ENCODE data around the gene ID4. TPM values are rescaled to one million over a fixed set of nuclear protein-coding genes. Genes with fewer than 3 reads are reported as not detected.
"Not testable (repeated sequence)": the region's sequence is repeated elsewhere in the genome, so short reads cannot be mapped to it uniquely, and the experiment has no call there.

Gene ID4
- total RNA-seq, 1 donor from 2014 or later = 6.3 TPM

DNA sequence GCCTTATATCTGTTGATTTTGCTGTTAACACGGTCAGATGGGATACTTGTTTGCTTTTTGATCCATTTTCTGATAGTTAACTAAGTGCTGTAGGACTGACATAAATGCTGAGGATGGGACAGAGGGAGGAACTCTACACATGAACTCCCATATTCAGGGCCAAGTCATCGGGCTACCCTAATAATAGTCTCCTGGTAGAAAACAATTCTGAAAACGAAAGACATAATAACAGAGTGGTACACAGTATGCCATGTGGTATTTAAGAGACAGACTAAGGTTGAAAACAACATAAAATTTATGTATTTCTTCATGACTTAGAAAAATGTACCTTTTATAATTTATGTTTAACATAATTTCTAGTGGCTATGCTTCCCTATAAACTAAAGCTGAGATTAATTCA lies 12.0 kb downstream of the ID4 start:
- Mint-ChIP-seq H3K9me3 (ENCODE audit: unreplicated experiment) (no peaks in the 10 kb centered on the region), H3K4me3 (ENCODE audit: unreplicated experiment) (no peak overlapping the region), H3K27ac (ENCODE audit: unreplicated experiment) (no peak overlapping the region), H3K4me1 (ENCODE audit: low read depth, unreplicated experiment) (no peaks in the 10 kb centered on the region), H3K36me3 (ENCODE audit: unreplicated experiment) (no peaks in the 10 kb centered on the region), H3K27me3 (ENCODE audit: unreplicated experiment) (peaks cover 2% of the 10 kb centered on the region)
- no peak for DNase-seq
- TF ChIP-seq, protein P1, sequence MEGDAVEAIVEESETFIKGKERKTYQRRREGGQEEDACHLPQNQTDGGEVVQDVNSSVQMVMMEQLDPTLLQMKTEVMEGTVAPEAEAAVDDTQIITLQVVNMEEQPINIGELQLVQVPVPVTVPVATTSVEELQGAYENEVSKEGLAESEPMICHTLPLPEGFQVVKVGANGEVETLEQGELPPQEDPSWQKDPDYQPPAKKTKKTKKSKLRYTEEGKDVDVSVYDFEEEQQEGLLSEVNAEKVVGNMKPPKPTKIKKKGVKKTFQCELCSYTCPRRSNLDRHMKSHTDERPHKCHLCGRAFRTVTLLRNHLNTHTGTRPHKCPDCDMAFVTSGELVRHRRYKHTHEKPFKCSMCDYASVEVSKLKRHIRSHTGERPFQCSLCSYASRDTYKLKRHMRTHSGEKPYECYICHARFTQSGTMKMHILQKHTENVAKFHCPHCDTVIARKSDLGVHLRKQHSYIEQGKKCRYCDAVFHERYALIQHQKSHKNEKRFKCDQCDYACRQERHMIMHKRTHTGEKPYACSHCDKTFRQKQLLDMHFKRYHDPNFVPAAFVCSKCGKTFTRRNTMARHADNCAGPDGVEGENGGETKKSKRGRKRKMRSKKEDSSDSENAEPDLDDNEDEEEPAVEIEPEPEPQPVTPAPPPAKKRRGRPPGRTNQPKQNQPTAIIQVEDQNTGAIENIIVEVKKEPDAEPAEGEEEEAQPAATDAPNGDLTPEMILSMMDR (IDR thresholded peaks at IDR 0.05; ENCODE audit: partially characterized antibody, unreplicated experiment) = no peak

DNA sequence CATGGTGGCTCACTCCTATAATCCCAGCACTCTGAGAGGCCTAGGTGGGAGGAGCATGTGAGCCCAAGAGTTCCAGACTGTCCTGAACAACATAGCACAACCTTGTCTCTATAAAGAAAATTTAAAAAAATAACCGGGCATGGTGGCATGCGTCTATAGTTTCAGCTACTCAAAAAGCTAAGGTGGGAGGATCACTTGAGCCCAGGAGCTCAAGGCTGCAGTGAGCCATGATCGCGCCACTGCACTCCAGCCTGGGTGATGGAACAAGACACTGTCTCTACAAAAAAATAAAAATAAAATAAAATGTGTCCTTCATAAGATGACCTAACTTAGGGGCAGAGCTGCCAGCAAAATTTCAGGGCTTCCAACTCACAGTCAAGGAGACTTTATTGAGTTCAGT lies 12.6 kb downstream of the ID4 start:
- TF ChIP-seq, protein P1 (IDR thresholded peaks at IDR 0.05; ENCODE audit: partially characterized antibody, unreplicated experiment) = no peak
- Mint-ChIP-seq H3K4me3 (ENCODE audit: unreplicated experiment) (no peak overlapping the region), H3K4me1 (ENCODE audit: low read depth, unreplicated experiment) (no peaks in the 10 kb centered on the region), H3K27me3 (ENCODE audit: unreplicated experiment) (peaks cover 2% of the 10 kb centered on the region), H3K36me3 (ENCODE audit: unreplicated experiment) (no peaks in the 10 kb centered on the region), H3K27ac (ENCODE audit: unreplicated experiment) (no peak overlapping the region), H3K9me3 (ENCODE audit: unreplicated experiment) (no peaks in the 10 kb centered on the region)
- DNase-seq = no peak

DNA sequence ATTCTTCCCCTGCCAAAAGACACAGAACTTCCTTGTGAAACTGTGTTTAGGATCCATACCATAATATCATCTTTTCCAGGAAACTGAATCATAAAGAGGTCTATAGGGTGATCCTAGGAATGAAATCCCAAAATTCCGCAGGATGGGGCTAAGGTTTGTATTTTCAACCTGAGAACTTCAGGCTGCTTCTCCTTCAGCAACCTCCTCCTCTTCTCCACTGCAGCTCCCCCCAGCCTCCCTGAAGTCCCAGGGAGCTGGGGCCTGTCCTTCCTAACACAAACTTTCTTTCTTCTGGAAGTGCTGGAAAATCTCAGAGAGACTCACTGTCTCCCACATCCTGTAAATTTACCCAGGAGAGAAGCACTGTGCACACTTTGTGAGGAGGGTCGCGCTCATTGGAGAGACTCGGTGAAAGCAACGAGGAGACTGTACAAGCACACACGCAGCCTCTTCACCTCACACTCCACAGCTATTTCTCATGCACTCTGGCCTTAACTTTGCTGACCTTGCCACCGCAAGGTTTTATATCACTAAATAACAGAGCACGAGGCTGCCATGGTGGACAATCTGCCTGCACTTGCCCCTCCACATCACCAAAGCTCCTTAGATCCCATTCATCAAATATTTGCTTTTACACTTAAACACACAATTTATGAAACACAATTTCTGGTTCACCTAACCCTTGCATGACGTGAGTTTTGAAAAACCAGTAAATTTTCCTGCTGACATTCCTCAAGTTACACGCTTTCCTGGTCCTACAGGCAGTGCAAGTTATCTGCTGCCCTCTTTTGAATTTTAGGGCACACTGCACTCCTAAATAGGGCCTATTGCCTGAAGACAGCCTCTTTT lies 14.3 kb downstream of the ID4 start:
- Mint-ChIP-seq H3K4me3 (ENCODE audit: unreplicated experiment) (no peak overlapping the region), H3K9me3 (ENCODE audit: unreplicated experiment) (no peaks in the 10 kb centered on the region), H3K36me3 (ENCODE audit: unreplicated experiment) (peaks cover 4% of the 10 kb centered on the region), H3K4me1 (ENCODE audit: low read depth, unreplicated experiment) (no peaks in the 10 kb centered on the region), H3K27ac (ENCODE audit: unreplicated experiment) (no peak overlapping the region), H3K27me3 (ENCODE audit: unreplicated experiment) (peaks cover 4% of the 10 kb centered on the region)
- no peak for DNase-seq
- TF ChIP-seq, protein P1 (IDR thresholded peaks at IDR 0.05; ENCODE audit: partially characterized antibody, unreplicated experiment) = peak; percentile 53

DNA sequence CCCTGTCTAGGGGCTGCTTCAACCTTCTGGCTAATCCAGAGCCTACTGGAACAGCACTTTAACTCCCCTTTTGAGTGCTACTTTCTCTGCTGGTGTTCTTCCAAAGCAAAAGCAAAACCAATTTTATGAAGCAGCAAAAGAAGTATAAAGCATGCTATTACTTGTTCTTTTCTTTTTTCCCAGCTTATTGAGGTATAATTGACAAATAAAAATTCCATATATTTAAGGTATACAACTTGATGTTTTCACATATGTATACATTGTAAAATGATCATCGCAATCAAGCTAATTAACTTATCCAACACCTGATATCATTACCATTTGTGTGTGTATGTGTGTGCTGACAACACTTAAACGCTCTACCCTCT lies 14.9 kb downstream of the ID4 start:
- Mint-ChIP-seq H3K36me3 (ENCODE audit: unreplicated experiment) (peaks cover 4% of the 10 kb centered on the region), H3K4me3 (ENCODE audit: unreplicated experiment) (no peak overlapping the region), H3K9me3 (ENCODE audit: unreplicated experiment) (no peaks in the 10 kb centered on the region), H3K27ac (ENCODE audit: unreplicated experiment) (no peak overlapping the region), H3K4me1 (ENCODE audit: low read depth, unreplicated experiment) (no peaks in the 10 kb centered on the region), H3K27me3 (ENCODE audit: unreplicated experiment) (peaks cover 4% of the 10 kb centered on the region)
- no peak for DNase-seq
- TF ChIP-seq, protein P1 (IDR thresholded peaks at IDR 0.05; ENCODE audit: partially characterized antibody, unreplicated experiment) = no peak

DNA sequence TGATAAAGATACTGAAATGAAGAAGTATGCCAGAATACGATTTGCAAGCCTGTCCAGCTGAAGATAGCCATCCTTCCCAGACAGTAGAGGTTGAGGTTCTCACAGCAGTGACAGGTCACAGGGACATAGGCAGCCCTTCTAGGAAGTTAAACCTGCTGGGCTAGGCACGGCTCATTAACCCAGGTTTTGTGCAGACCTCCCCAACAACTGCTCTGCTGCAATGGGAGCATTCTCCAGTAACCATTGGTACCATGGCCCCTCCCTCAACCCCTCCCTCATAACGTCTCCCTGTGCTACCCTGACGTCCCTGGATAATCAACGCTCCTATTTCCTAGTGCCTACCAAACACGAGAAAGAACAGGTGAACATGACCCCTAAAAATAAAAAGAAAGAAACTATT lies 15.8 kb downstream of the ID4 start:
- Mint-ChIP-seq H3K36me3 (ENCODE audit: unreplicated experiment) (peaks cover 4% of the 10 kb centered on the region), H3K27ac (ENCODE audit: unreplicated experiment) (no peak overlapping the region), H3K9me3 (ENCODE audit: unreplicated experiment) (no peaks in the 10 kb centered on the region), H3K4me3 (ENCODE audit: unreplicated experiment) (no peak overlapping the region), H3K4me1 (ENCODE audit: low read depth, unreplicated experiment) (peaks cover 4% of the 10 kb centered on the region), H3K27me3 (ENCODE audit: unreplicated experiment) (peaks cover 4% of the 10 kb centered on the region)
- DNase-seq = no peak
- TF ChIP-seq, protein P1 (IDR thresholded peaks at IDR 0.05; ENCODE audit: partially characterized antibody, unreplicated experiment) = no peak

DNA sequence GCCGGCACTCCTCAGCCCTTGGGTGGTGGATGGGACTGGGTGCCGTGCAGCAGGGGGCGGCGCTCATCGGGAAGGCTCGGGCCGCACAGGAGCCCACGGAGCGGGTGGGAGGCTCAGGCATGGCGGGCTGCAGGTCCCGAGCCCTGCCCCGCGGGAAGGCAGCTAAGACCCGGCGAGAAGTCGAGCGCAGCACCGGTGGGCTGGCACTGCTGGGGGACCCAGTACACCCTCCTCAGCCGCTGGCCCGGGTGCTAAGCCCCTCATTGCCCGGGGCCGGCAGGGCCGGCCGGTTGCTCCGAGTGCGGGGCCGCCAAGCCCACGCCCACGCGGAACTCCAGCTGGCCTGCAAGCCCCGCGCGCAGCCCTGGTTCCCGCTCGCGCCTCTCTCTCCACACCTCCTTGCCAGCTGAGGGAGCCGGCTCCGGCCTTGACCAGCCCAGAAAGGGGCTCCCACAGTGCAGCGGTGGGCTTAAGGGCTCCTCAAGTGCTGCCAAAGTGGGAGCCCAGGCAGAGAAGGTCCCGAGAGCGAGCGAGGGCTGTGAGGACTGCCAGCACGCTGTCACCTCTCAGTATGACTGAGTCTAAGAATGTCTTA lies 17.3 kb downstream of the ID4 start:
- H3K36me3 Mint-ChIP-seq (ENCODE audit: unreplicated experiment); DNase-seq; H3K27me3 Mint-ChIP-seq (ENCODE audit: unreplicated experiment); H3K4me3 Mint-ChIP-seq (ENCODE audit: unreplicated experiment); H3K9me3 Mint-ChIP-seq (ENCODE audit: unreplicated experiment); H3K27ac Mint-ChIP-seq (ENCODE audit: unreplicated experiment): not testable (repeated sequence)
- H3K4me1 Mint-ChIP-seq (ENCODE audit: low read depth, unreplicated experiment) = peaks cover 15% of the 10 kb centered on the region

Measured in glutamatergic neuron (in vitro differentiated cells).